HG03558 (cell line): ENCODE results near the gene KCNK4.

Experiments
- ATAC-seq: cut with Tn5 transposase; IDR thresholded peaks from one replicate; pipeline ENCODE4 v1.9.1; 2021; ENCODE audit warnings: moderate number of reproducible peaks; ENCODE audit not compliant: unreplicated experiment; ENCODE audit errors: extremely low read depth

Gene KCNK4

DNA sequence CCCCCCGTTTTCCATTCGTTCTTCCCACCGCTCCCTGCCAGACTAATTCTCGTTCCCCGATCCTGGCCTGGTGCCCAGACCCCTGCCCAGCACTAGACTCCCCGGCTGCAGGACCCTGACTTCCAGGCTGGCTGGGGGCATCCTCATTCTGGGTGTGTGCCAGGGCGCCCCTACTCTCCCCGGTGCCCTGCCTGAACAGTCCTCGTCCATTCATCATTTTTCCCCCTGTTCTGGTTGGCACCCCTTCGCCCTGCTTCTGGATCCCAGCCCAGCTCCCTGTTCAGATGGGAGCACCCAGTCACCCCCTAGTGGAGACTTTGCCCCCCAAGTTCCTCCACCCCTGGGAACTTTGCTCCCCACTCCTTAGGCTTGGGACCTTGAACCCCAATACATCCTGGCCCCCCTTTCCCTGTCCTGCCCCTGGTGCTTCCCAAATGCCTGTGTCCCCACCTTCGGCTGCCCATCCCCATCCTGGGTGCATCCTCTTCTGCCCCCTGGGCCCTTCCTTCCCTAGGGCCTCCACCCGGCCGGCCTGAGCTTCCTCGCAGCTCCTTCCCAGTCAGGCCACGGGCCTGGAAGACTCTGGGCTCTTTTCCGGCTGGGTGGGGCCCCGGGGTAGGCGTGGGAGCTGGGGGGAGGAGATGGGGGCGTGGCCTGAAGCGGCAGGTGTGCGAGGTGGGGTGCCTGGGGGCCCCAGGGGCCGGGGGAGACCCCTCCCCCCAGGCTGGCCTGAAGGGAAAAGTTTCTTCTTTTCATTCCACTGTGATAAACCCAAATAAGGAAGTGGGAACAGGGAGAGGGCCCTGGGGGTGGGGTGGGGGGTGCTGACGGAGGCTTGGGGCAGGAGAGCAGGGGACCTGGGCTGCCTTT is 38.9 kb upstream of the KCNK4 start:
- ATAC-seq: no peak

DNA sequence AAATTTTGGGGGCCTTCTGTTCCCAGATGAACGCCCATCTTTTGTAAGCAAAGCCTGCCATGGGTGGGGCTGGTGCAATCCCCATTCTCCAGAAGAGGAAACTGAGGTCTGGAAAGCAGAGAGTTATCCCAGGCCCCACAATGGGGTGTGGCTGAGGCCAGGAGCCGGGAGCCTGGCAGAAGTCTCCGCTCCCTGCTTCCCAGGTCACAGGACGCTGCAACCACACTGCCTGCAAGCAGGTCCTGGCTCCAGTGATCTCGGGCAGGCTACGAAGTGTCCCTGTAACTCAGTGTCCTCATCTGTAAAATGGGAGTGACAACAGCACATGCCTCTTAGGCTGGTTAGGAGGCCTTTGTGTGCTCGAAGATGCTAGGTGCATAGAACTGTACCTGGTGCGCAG is 38.1 kb upstream of the KCNK4 start:
- ATAC-seq: no peak

DNA sequence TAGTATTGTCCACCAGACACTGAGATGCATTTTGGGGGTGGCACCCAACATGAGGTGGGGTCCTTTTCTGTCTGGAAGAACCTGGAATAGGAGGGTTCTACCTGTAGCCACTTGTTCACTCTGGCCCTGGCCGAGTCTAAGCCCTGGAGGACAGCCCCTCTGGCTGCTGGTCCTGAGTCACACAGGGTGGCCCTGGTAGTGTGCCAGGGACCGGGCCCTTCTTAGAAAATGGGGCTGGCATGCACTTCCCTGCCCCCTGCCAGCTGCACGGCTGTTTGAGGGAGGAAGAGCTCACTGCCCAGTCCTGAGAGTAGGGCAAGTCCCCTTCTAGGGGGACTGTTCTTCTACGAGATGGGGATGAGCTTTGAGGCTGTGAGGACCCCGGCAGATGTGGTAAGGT is 37.6 kb upstream of the KCNK4 start:
- ATAC-seq: no peak

DNA sequence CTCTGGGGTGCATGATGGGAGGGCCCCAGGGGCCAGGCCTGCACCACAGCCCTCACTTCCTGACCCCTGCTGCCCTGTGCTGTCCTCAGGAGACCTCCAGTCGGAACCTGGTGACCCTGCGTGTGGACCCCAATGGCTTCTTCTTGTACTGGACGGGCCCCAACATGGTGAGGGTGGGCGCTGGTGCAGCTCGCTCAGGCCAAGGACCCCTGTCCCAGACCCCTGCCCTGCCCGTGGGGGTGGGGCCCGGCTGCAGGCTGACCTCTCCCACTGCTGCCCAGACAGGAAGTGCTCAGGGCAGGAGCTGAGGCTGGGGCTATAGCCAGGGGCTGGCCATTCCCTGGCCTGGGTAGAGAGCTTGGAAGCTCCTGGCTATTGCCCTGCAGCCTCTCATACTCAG is 36.8 kb upstream of the KCNK4 start:
- no peak for ATAC-seq

DNA sequence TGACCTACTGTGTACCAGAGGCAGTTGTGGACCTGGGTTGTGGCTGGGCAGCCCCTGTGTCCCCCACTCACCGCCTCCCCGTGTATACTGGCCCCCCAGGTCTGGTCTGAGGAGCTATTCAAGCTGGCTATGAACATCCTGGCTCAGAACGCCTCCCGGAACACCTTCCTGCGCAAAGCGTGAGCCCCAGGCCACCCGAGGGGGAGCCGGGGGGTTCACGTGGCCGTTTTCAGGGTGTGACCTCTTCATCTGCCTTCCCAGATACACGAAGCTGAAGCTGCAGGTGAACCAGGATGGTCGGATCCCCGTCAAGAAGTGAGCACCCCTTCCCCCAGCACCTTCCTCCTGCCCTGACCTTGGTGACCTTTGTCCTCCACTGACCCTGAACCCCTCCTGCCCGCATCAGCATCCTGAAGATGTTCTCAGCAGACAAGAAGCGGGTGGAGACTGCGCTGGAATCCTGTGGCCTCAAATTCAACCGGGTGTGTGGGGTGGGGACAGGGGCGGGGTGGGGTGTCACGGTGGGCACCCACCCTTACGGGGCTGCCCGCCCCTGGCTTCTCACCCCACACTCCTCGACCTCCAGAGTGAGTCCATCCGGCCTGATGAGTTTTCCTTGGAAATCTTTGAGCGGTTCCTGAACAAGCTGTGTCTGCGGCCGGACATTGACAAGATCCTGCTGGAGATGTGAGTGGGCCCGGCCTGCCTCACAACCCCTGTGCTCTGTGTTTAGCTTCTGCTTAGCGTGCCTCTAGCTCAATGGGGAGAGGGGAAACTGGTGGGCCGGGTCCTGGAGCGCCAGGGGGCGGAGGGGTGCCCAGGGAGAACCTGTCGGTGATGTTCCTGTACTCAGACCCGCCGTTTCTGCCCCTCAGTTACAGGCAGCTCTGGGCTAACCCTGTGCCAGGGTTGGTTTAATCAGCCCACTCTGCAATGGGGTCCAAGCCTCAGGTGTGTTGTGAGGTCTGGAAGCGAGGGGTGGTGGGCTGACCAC is 35.7 kb upstream of the KCNK4 start:
- no peak for ATAC-seq

DNA sequence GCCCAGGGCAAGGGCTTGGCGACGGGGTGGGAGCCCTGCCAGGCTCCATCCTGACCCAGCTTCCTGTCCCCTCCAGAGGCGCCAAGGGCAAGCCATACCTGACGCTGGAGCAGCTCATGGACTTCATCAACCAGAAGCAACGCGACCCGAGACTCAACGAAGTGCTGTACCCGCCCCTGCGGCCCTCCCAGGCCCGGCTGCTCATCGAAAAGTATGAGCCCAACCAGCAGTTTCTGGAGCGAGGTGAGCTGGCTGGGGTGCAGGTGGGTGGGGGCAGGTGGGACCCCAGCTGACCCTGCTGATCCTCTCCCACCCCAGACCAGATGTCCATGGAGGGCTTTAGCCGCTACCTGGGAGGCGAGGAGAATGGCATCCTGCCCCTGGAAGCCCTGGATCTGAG is 34.8 kb upstream of the KCNK4 start:
- no peak for ATAC-seq

DNA sequence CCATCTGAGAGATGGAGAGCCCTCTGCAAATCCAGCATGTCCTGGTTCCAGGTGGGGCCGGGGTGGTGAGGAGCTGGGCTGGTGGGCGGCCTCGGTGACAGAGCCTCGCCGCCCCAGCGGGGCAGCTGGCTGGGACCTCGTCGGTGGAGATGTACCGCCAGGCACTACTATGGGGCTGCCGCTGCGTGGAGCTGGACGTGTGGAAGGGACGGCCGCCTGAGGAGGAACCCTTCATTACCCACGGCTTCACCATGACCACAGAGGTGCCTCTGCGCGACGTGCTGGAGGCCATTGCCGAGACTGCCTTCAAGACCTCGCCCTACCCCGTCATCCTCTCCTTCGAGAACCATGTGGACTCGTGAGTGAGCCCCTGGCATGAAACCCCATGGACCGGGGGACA is 32.7 kb upstream of the KCNK4 start:
- ATAC-seq: no peak

DNA sequence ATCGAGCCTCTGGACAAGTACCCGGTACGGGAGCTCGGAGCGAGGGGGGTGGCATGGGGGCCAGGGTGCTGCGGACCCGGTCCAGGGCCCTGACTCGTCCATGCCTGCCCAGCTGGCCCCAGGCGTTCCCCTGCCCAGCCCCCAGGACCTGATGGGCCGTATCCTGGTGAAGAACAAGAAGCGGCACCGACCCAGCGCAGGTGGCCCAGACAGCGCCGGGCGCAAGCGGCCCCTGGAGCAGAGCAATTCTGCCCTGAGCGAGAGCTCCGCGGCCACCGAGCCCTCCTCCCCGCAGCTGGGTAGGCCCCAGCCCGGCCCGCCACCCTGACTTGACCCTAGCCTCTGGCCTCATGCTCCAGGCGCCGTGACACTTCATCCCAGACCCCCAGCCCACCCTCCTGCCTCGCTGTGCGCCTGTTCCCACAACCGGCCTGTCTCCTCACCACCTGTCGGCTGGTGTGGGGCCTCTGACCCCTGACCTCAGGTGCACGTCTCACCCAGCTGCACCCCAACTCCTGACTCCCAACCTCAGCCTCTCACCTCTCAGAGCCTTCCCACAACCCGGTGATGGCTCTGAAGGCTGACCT is 32.1 kb upstream of the KCNK4 start:
- no peak for ATAC-seq

DNA sequence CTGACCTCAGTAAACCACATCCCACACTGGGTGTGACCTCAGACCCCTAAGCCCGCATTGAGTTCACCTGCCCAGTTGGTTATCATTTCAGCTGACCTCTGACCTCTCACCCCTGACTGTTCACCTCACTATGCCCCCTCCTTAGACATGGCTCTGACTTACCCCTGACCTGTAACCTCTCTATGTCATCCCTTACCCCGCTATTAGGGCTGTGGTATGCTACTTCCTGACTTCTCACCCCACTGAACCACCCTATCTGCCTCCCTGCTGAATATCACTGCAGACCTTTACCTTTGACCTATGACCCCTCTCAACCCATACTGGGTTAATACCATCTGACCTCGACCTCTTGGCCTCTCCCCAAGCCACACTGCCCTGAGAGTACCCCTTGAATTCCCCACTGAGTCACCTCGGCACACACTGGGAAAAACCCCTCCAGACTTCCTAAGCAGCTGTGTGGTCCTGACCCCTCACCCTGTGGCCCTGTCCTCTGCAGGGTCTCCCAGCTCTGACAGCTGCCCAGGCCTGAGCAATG is 31.5 kb upstream of the KCNK4 start:
- ATAC-seq: no peak

DNA sequence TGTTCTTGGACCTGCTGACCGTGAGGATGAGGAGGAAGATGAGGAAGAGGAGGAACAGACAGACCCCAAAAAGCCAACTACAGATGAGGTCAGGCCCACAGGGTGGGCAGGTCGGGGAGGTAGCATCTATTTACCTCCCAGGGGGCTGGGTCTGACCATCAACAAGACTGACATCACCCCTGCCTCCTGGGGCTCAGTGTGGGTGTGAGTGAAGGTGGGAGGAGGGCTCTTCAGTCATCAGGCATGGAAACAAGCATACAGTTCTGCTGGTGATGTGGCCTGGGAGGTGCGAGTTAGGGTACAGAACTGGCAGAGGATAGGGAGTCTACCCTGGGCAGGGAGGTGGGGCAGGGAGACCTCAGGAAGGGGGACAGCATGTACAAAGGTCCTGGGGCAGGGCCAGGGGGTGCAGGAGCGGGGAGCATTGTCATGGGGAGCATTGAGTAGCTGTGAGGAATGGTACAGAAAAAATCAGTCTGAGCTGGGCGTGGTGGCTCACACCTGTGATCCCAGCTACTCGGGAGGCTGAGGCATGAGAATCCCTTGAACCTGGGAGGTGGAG is 30.9 kb upstream of the KCNK4 start:
- no peak for ATAC-seq

DNA sequence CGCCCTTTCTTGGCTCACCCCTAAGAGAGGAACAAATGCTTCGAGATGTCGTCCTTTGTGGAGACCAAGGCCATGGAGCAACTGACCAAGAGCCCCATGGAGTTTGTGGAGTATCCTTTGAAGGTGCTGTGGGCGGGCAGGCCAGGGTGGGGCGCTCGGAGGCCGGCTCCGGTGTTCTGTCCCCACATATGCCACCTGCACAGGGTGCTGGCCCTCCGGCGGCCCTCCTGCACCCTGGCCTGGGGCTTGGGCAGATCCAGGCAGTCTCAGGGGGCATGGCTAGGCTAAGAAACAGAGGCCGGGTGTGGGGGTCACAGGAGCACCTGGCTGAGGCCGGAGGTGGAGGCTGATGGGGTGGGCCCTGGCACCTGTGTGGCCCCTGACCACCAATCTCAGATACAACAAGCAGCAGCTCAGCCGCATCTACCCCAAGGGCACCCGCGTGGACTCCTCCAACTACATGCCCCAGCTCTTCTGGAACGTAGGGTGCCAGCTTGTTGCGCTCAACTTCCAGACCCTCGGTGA is 29.5 kb upstream of the KCNK4 start:
- ATAC-seq: no peak

DNA sequence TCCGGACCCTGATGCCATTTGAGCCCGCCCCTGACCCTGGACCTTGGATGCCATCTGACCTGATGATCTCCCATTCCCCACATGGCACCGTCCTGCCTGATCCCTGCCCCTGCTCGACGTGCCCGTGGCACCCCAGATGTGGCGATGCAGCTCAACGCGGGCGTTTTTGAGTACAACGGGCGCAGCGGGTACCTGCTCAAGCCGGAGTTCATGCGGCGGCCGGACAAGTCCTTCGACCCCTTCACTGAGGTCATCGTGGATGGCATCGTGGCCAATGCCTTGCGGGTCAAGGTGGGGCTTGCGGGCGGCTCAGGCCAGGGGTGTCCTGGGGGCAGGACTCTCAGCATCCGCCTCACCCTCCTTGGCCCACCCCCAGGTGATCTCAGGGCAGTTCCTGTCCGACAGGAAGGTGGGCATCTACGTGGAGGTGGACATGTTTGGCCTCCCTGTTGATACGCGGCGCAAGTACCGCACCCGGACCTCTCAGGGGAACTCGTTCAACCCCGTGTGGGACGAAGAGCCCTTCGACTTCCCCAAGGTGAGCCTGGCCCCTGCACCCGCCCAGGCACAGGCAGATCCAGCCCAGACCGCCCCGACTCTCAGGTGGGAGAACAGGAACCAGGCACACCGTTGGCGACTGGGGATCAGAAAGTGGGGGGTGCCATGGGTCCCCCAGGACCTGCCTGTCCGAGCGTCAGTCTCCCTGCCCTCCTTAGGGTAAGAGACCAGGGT is 28.7 kb upstream of the KCNK4 start:
- no peak for ATAC-seq

DNA sequence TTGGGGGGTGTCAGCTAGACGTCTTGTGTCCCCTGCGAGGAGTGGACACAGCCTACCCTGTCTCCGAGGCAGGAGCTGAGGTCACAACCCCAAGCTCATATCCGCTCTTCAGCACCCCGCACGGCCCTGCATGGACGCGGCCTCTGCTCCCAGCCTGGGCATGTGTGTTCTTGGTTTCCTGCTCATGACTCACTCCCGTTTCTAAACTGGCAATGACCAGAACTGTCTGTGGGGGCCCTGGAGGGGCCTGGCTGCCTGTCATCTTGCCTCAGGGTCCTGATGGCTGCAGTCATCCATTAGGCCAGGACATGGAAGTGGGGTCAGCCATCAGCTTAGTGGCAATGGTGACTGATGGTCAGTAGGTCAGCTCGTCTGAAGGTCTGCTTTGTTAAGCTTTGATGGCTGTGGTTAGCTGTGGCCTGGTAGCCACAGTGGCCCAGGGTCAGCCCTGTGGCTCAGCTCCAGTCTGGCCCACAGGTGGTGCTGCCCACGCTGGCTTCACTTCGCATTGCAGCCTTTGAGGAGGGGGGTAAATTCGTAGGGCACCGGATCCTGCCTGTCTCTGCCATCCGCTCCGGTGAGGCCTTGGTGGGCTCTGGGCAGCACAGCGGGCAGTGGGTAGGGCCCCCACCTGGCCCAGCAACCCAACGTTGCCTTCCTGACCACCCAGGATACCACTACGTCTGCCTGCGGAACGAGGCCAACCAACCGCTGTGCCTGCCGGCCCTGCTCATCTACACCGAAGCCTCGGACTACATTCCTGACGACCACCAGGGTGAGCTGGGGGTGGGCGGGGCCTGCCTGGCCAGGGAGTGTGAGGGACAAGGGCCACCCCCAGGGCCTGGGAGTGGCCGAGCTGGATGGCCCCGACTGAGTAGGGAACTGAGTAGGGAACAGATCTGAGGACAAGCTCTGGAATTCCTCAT is 27.8 kb upstream of the KCNK4 start:
- no peak for ATAC-seq

DNA sequence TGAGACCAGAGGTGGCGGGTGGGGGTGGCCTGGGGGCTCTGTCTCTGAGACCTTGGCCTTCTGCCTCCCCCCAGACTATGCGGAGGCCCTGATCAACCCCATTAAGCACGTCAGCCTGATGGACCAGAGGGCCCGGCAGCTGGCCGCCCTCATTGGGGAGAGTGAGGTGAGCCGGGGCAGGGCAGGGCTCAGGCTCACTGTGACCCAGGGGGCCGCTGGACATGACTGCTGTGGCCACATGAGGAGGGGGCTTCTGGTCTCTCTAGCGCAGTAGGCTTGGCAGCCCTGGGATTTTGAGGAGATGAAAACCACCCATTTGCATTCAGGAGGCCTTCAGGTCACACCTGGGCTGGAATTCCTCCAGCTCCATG is 27.2 kb upstream of the KCNK4 start:
- ATAC-seq: no peak

DNA sequence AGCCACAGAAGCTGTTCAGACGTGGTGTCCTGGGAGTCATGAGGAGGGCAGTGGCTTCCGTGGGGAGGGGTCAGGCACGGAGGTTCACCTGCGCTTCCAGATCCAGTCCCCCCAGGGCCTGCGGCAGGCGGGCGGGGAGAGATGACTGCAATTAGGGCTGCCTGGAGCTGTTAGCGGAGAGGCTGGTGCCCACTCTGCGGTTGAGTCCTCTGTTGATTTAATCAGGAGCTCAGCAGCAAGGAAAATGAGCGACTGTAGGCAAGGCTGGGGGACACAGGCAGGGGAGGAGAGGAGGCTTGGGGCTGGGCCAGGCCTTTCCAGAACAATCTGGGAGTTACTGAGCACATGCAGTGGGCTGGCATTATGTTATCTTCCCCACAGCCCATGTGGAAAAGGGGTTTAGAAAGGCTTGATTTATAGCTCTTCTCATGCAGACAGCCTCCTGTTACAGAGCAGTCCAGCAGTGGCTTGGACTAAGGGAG is 26.7 kb upstream of the KCNK4 start:
- no peak for ATAC-seq

DNA sequence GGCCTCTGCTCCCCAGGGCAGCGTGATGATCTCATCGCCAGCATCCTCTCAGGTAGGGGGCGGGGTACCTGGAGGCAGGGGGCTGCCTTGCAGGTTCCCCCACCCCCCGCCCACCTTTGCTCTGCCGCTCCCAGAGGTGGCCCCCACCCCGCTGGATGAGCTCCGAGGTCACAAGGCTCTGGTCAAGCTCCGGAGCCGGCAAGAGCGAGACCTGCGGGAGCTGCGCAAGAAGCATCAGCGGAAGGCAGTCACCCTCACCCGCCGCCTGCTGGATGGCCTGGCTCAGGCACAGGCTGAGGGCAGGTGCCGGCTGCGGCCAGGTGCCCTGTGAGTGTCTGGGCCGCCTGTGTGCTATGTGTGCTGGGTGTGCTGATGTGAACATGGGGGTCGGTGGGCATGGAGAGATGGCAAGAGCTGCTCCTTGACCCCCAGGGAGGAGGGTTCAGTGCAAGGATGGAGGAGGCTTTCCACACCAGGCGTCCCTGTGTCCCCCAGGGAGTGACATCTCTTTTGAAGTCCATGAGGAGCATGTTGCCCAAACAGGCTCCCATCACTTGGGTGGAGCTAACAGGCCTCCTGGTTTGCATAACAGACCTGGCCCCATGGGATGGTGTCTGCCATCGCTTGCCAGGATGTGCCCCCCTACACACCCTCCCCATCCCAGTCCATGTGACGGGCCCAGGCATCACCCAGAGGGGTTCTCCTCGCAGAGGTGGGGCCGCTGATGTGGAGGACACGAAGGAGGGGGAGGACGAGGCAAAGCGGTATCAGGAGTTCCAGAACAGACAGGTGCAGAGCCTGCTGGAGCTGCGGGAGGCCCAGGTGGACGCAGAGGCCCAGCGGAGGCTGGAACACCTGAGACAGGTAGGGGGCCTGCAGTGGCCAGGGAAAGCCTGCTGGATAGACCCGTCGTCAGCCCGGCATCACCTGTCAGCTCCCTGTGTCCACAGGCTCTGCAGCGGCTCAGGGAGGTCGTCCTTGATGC is 25.6 kb upstream of the KCNK4 start:
- ATAC-seq: no peak

DNA sequence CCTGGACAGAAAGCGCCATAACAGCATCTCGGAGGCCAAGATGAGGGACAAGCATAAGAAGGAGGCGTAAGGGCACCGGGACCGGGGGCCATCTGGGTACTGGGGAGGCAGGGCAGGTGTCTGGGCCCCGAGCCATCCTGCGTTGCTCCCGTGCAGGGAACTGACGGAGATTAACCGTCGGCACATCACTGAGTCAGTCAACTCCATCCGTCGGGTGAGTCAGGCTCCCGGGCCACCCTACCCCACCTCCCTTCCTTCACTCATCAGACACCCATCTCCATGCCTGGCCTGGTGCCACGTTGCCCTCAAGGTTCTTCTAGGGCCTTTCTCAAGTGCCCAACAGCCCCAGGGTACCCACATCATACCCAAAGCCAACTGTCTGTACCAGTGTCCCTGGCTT is 24.8 kb upstream of the KCNK4 start:
- ATAC-seq: no peak
